ENCODE results near the gene PFDN4.
"Not testable (repeated sequence)": the region's sequence is repeated elsewhere in the genome, so short reads cannot be mapped to it uniquely, and the experiment has no call there.

The PFDN4 gene

GRCh38 chr20:54227751-54228150 is 19.9 kb downstream of the PFDN4 start:
- no peak for DNase-seq

- no peak for DNase-seq
Observed at GRCh38 chr20:54228841-54229240, 21.0 kb downstream of the PFDN4 start.

GRCh38 chr20:54229566-54230160 is 21.8 kb downstream of the PFDN4 start:
- no peak for DNase-seq

- DNase-seq = no peak
Observed at GRCh38 chr20:54231036-54231435, 23.1 kb downstream of the PFDN4 start.

- DNase-seq = no peak
Observed at GRCh38 chr20:54234991-54235390, 27.1 kb downstream of the PFDN4 start.

- DNase-seq = no peak
Observed at GRCh38 chr20:54237116-54237943, 29.4 kb downstream of the PFDN4 start.

- no peak for DNase-seq
Observed at GRCh38 chr20:54244113-54244512, 36.2 kb downstream of the PFDN4 start.

GRCh38 chr20:54248705-54249104 is 40.8 kb downstream of the PFDN4 start:
- not testable (repeated sequence) for DNase-seq

GRCh38 chr20:54250691-54251090 is 42.8 kb downstream of the PFDN4 start:
- DNase-seq = no peak

GRCh38 chr20:54251096-54251495 is 43.2 kb downstream of the PFDN4 start:
- DNase-seq = no peak

GRCh38 chr20:54254596-54254995 is 46.7 kb downstream of the PFDN4 start:
- DNase-seq = no peak

- no peak for DNase-seq
Observed at GRCh38 chr20:54255157-54255556, 47.3 kb downstream of the PFDN4 start.

GRCh38 chr20:54256202-54256601 is 48.3 kb downstream of the PFDN4 start:
- DNase-seq = no peak

- peak; percentile 51 for DNase-seq
Observed at GRCh38 chr20:54257071-54257816, 49.4 kb downstream of the PFDN4 start.

- DNase-seq = no peak
Observed at GRCh38 chr20:54260116-54260515, 52.2 kb downstream of the PFDN4 start.

- no peak for DNase-seq
Observed at GRCh38 chr20:54262671-54263070, 54.8 kb downstream of the PFDN4 start.

GRCh38 chr20:54263116-54263690 is 55.3 kb downstream of the PFDN4 start:
- DNase-seq = no peak

- not testable (repeated sequence) for DNase-seq
Observed at GRCh38 chr20:54265791-54266190, 57.9 kb downstream of the PFDN4 start.

- no peak for DNase-seq
Observed at GRCh38 chr20:54266844-54267243, 59.0 kb downstream of the PFDN4 start.

GRCh38 chr20:54267483-54268003 is 59.7 kb downstream of the PFDN4 start:
- DNase-seq = no peak

- no peak for DNase-seq
Observed at GRCh38 chr20:54268941-54269340, 61.1 kb downstream of the PFDN4 start.

Measured in EL (cell line).